Choroid plexus epithelial cell (primary cell): ENCODE data around the gene DAO.

ENCODE experiments used
- DNase-seq: peaks from one replicate; pipeline ENCODE4 v3.0.0-alpha.2; 2010; ENCODE audit warnings: low read depth
- H3K4me3 ChIP-seq: 2 replicates; pipeline ENCODE4 v1.5.1; 2011; ENCODE audit warnings: low read depth, mild to moderate bottlenecking, control low read depth, low read length, moderate library complexity
- CTCF ChIP-seq: conservative IDR thresholded peaks from 2 replicates; pipeline ENCODE4 v1.5.1; 2011; ENCODE audit warnings: low read depth, mild to moderate bottlenecking, control low read depth, inconsistent platforms, low read length, moderate library complexity

Gene DAO

GRCh38 chr12:108907839-108908351 is 28.0 kb downstream of the DAO start:
- peak; percentile 8 for DNase-seq
- no peak overlapping the region for H3K4me3 ChIP-seq
- no peak for TF ChIP-seq CTCF

- TF ChIP-seq CTCF = no peak
- H3K4me3 ChIP-seq = no peak overlapping the region
- no peak for DNase-seq
Observed at GRCh38 chr12:108910336-108910735, 30.4 kb downstream of the DAO start.

GRCh38 chr12:108911915-108912314 is 32.0 kb downstream of the DAO start:
- no peak for TF ChIP-seq CTCF
- no peak for DNase-seq
- no peak overlapping the region for H3K4me3 ChIP-seq

- no peak overlapping the region for H3K4me3 ChIP-seq
- DNase-seq = no peak
- no peak for TF ChIP-seq CTCF
Observed at GRCh38 chr12:108912361-108912760, 32.5 kb downstream of the DAO start.

- no peak overlapping the region for H3K4me3 ChIP-seq
- peak; percentile 15 for DNase-seq
- TF ChIP-seq CTCF = no peak
Observed at GRCh38 chr12:108914121-108914531, 34.2 kb downstream of the DAO start.

GRCh38 chr12:108915632-108916133 is 35.8 kb downstream of the DAO start:
- H3K4me3 ChIP-seq = no peak overlapping the region
- DNase-seq = no peak
- TF ChIP-seq CTCF = no peak

GRCh38 chr12:108916336-108916735 is 36.4 kb downstream of the DAO start:
- H3K4me3 ChIP-seq = no peak overlapping the region
- DNase-seq = no peak
- TF ChIP-seq CTCF = no peak
